HepG2 (cell line): Measurements from ENCODE around the gene ANKRD53.

Experiments
- HMGA1 ChIP-seq: sonication (generic); formaldehyde crosslinking; conservative IDR thresholded peaks from 2 replicates; pipeline ENCODE4 v1.4.0; 2020; ENCODE audit warnings: missing genetic modification reagents
- POLR2A ChIP-seq, 2 experiments: IDR thresholded peaks; 2 replicates each; pipeline ENCODE4 v1.6.1; 2011; ENCODE audit warnings: low read depth in 2 of 2, low read length in 2 of 2, mild to moderate bottlenecking in 1 of 2, moderate library complexity in 1 of 2; ENCODE audit not compliant: insufficient read depth in 1 of 2
- SIN3A ChIP-seq: IDR thresholded peaks from 2 replicates; pipeline ENCODE4 v1.6.1; 2011; ENCODE audit warnings: low read depth, mild to moderate bottlenecking, control low read depth, low read length, borderline replicate concordance
- U2AF2 ChIP-seq: fragments of 200-400 bp; formaldehyde crosslinking; IDR thresholded peaks from 2 replicates; pipeline ENCODE4 v1.6.1; 2017; ENCODE audit warnings: low read depth, mild to moderate bottlenecking, low read length
- ZBTB1 ChIP-seq: sonication (generic); formaldehyde crosslinking; IDR thresholded peaks from 2 replicates; pipeline ENCODE4 v1.4.0; 2020; ENCODE audit warnings: missing genetic modification reagents, borderline replicate concordance
- ZNF274 ChIP-seq: sonication (generic); formaldehyde crosslinking; IDR thresholded peaks from 2 replicates; pipeline ENCODE4 v1.5.1; 2020; ENCODE audit warnings: mild to moderate bottlenecking, missing genetic modification reagents
- TF ChIP-seq, protein P1 (sequence below), 2 experiments: sonication (generic) in 1 of 2; formaldehyde crosslinking in 1 of 2; IDR thresholded peaks; 2 replicates each; pipeline versions ENCODE4 v1.4.0 to v1.6.1; 2016 to 2020; ENCODE audit warnings: borderline replicate concordance in 1 of 2, low read depth in 1 of 2, mild to moderate bottlenecking in 1 of 2, missing genetic modification reagents in 1 of 2

DNA sequence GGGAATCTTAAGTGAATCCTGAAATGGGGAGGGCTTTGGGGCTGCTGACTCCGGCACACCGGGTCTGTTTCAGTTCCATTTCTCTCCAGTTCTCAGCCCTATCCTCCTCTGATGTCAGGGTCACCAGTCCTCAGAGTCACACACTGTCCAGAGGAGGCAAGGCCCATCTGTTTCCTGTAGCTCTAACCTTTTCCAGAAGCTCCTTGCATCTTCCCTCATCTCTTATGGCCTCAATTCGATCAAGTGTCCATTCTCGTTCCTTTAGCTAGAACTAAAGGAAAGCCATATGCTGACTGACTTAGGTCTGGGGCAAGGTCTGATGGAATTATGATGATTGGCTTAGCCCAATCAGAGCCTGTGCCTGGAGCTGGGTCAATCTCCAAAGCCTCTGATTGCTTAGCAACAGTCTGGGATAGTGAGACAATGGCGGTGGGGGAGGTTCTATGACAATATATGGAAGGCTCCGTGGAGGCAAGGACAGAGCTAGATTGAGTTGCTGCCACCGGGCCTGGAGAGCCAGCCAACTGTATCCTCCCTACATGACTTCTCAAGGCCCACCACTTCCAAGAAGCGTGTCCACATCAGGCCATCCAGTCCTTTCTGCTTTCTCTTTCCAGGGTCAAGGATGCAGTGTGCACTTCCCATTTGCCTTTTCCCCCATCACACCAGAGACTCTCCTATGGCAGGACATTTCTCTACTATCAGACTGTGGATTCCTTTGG is 5.2 kb downstream of the ANKRD53 start:
- TF ChIP-seq U2AF2: no peak
- TF ChIP-seq, protein P1, sequence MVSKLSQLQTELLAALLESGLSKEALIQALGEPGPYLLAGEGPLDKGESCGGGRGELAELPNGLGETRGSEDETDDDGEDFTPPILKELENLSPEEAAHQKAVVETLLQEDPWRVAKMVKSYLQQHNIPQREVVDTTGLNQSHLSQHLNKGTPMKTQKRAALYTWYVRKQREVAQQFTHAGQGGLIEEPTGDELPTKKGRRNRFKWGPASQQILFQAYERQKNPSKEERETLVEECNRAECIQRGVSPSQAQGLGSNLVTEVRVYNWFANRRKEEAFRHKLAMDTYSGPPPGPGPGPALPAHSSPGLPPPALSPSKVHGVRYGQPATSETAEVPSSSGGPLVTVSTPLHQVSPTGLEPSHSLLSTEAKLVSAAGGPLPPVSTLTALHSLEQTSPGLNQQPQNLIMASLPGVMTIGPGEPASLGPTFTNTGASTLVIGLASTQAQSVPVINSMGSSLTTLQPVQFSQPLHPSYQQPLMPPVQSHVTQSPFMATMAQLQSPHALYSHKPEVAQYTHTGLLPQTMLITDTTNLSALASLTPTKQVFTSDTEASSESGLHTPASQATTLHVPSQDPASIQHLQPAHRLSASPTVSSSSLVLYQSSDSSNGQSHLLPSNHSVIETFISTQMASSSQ (IDR thresholded peaks at IDR 0.05; ENCODE audit: low read depth): no peak
- TF ChIP-seq, protein P1 (CRISPR knock-in tag; IDR thresholded peaks at IDR 0.05; ENCODE audit: borderline replicate concordance): no peak
- no peak for TF ChIP-seq HMGA1 (CRISPR knock-in tag)
- no peak for TF ChIP-seq ZNF274 (CRISPR knock-in tag)
- TF ChIP-seq POLR2A (IDR thresholded peaks at IDR 0.05; ENCODE audit: insufficient read depth in 1 of 2, low read depth in 2 of 2, low read length in 2 of 2): no peak
- TF ChIP-seq SIN3A: no peak
- no peak for TF ChIP-seq ZBTB1
